Activated T-cell treated with anti-CD3 and anti-CD28 coated beads, Interleukin-2, amount 50 U/mL, for 1 hour (primary cell): ENCODE results near the gene PDSS2.
"Not testable (repeated sequence)": the region's sequence is repeated elsewhere in the genome, so short reads cannot be mapped to it uniquely, and the experiment has no call there.

Source experiments
- DNase-seq: peaks from one replicate; pipeline ENCODE4 v3.0.0-alpha.2; 2020

PDSS2 gene

GRCh38 chr6:107413966-107414645 lies 45.3 kb downstream of the PDSS2 start:
- DNase-seq = no peak

- DNase-seq = no peak
These were observed 48.2 kb downstream of the PDSS2 start for GRCh38 chr6:107411161-107411560.

GRCh38 chr6:107409942-107410341 lies 49.4 kb downstream of the PDSS2 start:
- DNase-seq = no peak

- DNase-seq = no peak
These were observed 50.6 kb downstream of the PDSS2 start for GRCh38 chr6:107408714-107409113.

- DNase-seq = no peak
These were observed 54.4 kb downstream of the PDSS2 start for GRCh38 chr6:107405002-107405401.

GRCh38 chr6:107402533-107402932 lies 56.8 kb downstream of the PDSS2 start:
- DNase-seq = no peak

GRCh38 chr6:107401573-107401972 lies 57.8 kb downstream of the PDSS2 start:
- no peak for DNase-seq

GRCh38 chr6:107400616-107401147 lies 58.7 kb downstream of the PDSS2 start:
- DNase-seq = no peak

- no peak for DNase-seq
These were observed 59.4 kb downstream of the PDSS2 start for GRCh38 chr6:107399935-107400334.

- no peak for DNase-seq
These were observed 61.4 kb downstream of the PDSS2 start for GRCh38 chr6:107398001-107398400.

- DNase-seq = no peak
These were observed 63.2 kb downstream of the PDSS2 start for GRCh38 chr6:107396211-107396610.

GRCh38 chr6:107392069-107392468 lies 67.3 kb downstream of the PDSS2 start:
- DNase-seq = no peak

GRCh38 chr6:107390685-107391435 lies 68.5 kb downstream of the PDSS2 start:
- DNase-seq = no peak

- DNase-seq = no peak
These were observed 69.3 kb downstream of the PDSS2 start for GRCh38 chr6:107390056-107390455.

- no peak for DNase-seq
These were observed 72.5 kb downstream of the PDSS2 start for GRCh38 chr6:107386904-107387303.

GRCh38 chr6:107386340-107386739 lies 73.0 kb downstream of the PDSS2 start:
- DNase-seq = no peak

GRCh38 chr6:107383705-107384104 lies 75.7 kb downstream of the PDSS2 start:
- DNase-seq = no peak

GRCh38 chr6:107374264-107374663 lies 85.1 kb downstream of the PDSS2 start:
- no peak for DNase-seq

- no peak for DNase-seq
These were observed 89.9 kb downstream of the PDSS2 start for GRCh38 chr6:107369493-107369892.

- no peak for DNase-seq
These were observed 90.9 kb downstream of the PDSS2 start for GRCh38 chr6:107368471-107368870.

GRCh38 chr6:107364173-107364572 lies 95.2 kb downstream of the PDSS2 start:
- not testable (repeated sequence) for DNase-seq

GRCh38 chr6:107361753-107362604 lies 97.4 kb downstream of the PDSS2 start:
- no peak for DNase-seq

GRCh38 chr6:107360476-107360875 lies 98.9 kb downstream of the PDSS2 start:
- DNase-seq = no peak
